Stimulated activated CD4-positive, alpha-beta T cell treated with anti-CD3 and anti-CD28 coated beads, Interleukin-15, amount 100 ng/mL, for 24 hours (primary cell): ENCODE measurements around the gene SGMS2.

Experiments
- DNase-seq: peaks from one replicate; pipeline ENCODE4 v3.0.0-alpha.2; 2020

Gene SGMS2

GRCh38 chr4:107870916-107871786, 46.4 kb downstream of the SGMS2 start:
- no peak for DNase-seq

GRCh38 chr4:107874024-107874423, 49.3 kb downstream of the SGMS2 start:
- no peak for DNase-seq

- DNase-seq = no peak
Measured at GRCh38 chr4:107876099-107876498, 51.4 kb downstream of the SGMS2 start.

- no peak for DNase-seq
Measured at GRCh38 chr4:107877361-107877760, 52.6 kb downstream of the SGMS2 start.

- DNase-seq = no peak
Measured at GRCh38 chr4:107885865-107886264, 61.1 kb downstream of the SGMS2 start.

- DNase-seq = no peak
Measured at GRCh38 chr4:107888237-107888636, 63.5 kb downstream of the SGMS2 start.

GRCh38 chr4:107890779-107891178, 66.0 kb downstream of the SGMS2 start:
- DNase-seq = no peak

- DNase-seq = no peak
Measured at GRCh38 chr4:107891299-107891698, 66.6 kb downstream of the SGMS2 start.

GRCh38 chr4:107893171-107894137, 68.7 kb downstream of the SGMS2 start:
- DNase-seq = no peak

GRCh38 chr4:107894138-107894603, 69.4 kb downstream of the SGMS2 start:
- DNase-seq = no peak

- peak; percentile 5 for DNase-seq
Measured at GRCh38 chr4:107896158-107896645, 71.5 kb downstream of the SGMS2 start.

GRCh38 chr4:107896646-107897045, 71.9 kb downstream of the SGMS2 start:
- DNase-seq = no peak

- DNase-seq = no peak
Measured at GRCh38 chr4:107897823-107898222, 73.1 kb downstream of the SGMS2 start.

- DNase-seq = no peak
Measured at GRCh38 chr4:107900067-107900466, 75.3 kb downstream of the SGMS2 start.

- DNase-seq = no peak
Measured at GRCh38 chr4:107900508-107900907, 75.8 kb downstream of the SGMS2 start.

GRCh38 chr4:107901213-107901934, 76.6 kb downstream of the SGMS2 start:
- no peak for DNase-seq

GRCh38 chr4:107902715-107903114, 78.0 kb downstream of the SGMS2 start:
- no peak for DNase-seq

GRCh38 chr4:107905082-107905481, 80.3 kb downstream of the SGMS2 start:
- peak; percentile 4 for DNase-seq

- DNase-seq = no peak
Measured at GRCh38 chr4:107906458-107907100, 81.8 kb downstream of the SGMS2 start.

- DNase-seq = no peak
Measured at GRCh38 chr4:107908377-107908776, 83.6 kb downstream of the SGMS2 start.

- DNase-seq = peak; percentile 14
Measured at GRCh38 chr4:107913283-107913899, 88.7 kb downstream of the SGMS2 start.

GRCh38 chr4:107915220-107915619, 90.5 kb downstream of the SGMS2 start:
- DNase-seq = no peak
